ENCODE data around the gene SDR39U1. TPM values are rescaled to one million over a fixed set of nuclear protein-coding genes. Genes with fewer than 3 reads are reported as not detected.

The SDR39U1 gene
- total RNA-seq, 1 experiment from 2014 or later = 32.6 TPM

DNA sequence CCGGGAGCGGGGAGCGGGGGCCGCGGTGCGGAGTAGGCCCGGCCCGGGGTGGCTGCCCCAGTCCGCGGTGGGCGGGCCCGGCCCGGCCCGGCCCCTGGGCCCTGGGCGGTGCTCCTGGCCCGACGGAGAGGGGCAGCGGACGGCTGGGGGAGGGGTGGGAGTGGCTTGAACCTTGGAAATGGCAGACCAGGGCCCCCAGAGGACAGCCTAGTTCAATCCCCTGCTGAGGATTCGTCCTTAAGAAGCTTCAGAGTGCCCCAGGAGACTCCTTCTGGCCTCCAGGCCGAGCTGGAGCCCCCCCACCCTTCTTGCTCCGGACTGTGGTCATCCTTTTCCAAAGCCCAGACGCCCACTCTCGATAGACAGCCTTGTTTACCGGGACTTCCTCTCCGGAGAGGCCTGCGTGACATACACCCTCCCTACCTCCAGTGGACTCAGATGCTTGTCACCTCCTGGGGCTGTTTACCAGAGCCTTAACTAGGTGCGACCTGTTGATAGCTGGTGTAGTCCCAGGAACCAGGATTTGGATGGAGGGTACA, 12.4 kb downstream of the SDR39U1 start:
- peak; percentile 38 for DNase-seq (ENCODE audit: low spot score)

DNA sequence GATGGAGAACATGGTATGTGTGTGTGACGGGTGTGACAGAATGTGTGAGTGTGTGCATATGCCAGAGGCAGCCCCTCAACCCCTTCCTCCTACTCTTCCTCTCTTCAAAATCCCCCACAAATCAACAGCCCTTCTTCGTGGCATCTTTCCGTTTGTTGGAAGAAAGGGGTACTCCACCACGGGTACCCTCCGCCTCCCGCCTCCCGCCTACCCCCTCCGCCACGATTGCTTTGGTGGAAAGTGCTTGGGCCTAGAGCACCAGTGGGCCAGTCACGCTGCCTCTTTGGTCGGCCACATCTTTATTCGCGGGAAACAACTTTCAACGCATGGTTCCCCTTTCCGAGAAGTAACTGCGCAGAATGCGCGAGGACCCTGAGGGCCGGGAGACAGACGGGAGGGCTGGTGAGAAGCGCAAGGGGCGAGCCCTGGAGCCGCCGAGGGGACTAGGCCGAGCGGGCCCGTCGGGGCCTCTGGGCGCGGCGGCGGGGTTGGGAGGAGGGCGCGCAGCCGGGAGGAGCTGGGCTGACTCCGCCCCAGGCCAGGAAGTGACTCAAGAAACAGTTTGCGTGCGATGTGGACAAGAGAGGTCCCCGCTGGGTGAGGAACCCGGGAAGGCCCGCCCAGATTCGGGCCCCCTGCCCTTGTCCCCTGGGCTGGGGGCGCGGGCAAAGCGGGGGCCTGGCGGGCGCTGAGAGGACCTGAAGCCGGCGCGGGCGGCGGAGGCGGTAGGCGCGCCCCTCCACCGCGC, 13.0 kb downstream of the SDR39U1 start, which contains the start of the genes CBLN3 and KHNYN:
TSS of gene CBLN3 (minus strand) at position 274 of the 748 bp plus-strand sequence. CDS start 614 bp downstream, outside the sequence.
TSS of gene KHNYN (plus strand) at position 560 of the 748 bp plus-strand sequence. CDS start 777 bp downstream, outside the sequence.
- DNase-seq (ENCODE audit: low spot score) = peak; percentile 71

DNA sequence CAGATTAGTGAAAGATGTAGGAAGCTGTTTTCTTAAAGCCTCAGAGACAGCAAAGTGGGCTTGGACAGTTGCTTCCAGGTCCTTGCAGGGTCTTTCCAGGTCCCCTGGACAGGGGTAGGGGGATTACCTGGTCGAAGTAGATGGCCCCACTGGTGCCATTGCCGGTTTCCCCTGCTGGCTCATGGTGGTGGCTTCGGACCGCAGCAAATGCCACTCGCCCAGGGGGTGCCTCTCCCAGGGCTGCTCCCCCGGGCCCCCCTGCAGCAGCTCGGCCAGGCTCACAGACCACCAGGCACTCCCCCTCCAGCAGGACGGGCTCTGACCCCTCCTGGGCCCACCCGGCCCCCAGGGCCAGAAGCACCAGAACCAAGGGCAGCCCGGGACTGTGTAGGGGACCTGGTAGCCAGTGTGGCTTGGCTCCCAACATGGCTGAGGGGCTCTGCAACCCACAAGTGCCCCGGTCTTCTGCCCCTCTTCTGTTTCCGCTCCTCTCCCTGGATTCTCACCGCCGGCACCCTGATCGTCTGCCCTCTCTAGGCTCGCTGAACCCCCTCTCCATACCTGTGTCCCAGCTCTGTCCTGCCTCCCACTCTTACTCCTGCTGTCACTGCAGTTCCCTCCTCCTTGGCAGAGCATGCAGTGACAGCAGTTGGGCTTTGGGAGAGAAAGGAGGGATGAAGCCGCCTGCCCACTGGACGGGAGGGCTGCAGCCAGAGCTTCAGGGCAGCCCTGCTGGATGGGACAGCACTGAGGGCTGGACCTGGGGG, 13.8 kb downstream of the SDR39U1 start:
- no peak for DNase-seq (ENCODE audit: low spot score)

DNA sequence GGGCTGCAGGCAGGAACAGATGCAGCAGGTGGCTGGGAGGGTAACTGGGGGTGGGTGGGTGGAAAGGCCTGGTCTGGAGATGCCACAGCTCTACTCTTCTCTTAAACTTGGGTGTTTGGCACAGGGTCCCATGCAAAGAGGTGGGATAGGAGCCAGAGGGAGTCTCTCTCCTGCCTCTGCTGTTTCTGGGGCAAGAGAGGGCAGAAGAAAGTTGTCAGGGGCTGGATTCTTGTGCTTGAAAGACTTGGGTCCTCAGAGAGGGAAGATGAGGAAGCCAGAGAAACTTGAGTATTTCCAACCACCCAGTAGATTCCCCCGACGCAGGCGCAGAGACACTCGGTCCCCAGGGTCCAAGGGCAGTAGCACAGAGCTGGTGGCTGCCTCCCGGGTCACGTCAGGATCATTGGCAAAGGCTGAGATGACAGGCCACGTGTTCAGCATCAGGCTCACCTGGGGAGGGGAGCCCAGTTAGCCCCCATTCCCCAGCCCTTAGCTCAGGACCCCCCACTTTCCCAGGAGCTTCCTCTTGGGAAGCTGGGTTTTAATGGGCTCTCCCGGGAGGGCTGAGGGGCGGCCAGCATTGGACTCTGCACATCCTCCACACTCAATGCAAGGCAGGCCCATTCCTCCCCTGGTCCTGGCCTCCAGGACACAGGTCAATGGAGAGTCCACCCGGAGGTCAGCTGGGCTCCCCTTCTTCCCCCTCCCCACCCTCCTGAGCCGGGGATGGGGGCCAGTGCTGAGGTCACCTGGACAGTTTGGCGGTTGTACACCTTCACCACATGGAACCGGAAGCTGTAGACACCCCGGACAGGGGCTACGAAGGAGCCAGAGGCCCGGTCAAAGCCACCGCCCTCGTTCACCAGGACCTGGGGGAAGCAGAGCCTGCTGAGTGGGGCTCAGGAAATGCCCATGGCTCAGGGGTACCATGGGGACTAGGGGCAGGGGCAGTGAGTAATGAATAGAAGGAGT, 14.8 kb downstream of the SDR39U1 start:
- DNase-seq (ENCODE audit: low spot score) = no peak

DNA sequence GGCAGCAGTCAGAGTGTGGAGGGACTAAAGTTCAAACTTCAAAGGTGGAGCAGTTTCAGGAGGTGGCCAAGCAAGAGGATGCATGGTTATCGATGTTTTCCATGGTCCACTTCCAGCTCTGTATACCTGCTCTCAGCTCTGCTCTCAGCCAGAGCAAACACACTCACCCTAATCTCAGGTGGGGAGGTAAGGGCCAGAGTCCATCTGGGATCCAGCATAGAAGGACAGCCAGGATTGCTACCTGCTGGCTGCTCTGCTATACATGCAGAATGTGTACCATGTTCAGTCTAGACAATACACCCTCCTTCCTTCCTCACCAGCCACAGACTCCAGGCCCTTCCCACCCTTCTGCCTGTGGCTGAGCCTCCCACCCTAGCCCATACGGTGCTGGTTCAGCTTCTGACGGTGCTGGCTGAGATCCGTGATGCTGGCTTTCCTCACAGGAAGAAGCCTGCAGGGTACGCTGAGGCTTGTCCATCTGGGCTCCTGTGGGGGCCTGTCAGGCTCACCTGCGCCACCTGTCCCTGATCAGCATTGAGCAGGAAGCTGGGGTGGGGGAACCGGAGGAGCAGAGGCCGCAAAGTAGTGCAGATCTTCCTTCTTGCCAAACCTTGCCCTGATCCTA, 15.6 kb downstream of the SDR39U1 start:
- DNase-seq (ENCODE audit: low spot score) = peak; percentile 54

DNA sequence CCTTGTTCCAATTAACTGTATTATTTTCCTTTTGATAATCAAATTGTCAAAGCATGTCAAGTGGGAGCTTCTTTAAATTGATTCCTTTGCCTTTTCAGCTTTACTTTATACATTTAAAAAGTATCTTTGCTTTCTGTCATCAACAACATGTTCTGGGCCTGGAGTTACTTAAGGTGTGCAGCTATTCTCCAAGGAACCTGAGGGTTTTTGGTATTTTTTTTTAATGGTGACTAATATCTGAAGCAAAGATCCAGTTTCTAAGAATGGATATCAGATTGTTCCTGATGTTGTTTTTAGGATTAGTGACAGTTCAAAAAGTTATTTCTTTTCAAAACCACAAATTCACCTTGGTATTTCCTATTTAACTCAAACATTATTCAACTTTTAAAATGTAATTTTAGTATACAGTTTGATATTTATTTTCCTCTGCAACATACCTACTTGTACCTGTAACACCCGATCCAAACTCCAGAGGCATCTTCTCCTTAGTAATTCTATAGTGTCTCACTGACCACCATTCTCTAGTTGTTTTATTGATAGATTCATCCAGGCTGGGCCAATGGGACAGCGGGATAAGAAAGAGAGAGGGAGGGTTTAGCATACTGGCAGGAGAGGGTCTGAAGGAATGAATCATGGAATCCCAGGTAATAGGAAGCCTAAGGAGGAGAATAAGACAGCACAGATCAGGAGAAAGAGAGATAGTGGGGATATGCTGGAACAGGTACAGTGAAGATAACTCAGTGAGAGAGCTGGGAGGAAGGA, 16.2 kb downstream of the SDR39U1 start:
- DNase-seq (ENCODE audit: low spot score) = no peak

DNA sequence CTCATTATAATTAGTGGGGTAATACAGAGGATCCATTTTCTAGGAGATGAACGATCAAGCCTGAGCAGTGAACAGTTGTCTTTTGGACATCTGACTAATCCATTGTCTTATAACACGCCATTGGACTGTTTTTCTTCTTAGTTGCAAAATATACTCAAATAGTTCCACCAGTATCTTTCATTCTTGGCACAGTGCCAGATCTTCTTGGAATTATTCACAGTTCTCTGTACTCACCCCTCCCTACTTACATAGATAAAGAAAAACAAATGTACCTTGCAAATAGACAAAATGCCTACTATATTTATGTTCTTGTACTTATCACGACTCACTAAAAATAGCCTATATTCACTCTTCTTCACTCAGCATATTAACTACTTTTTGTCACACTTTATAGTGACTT, 16.9 kb downstream of the SDR39U1 start:
- no peak for DNase-seq (ENCODE audit: low spot score)

DNA sequence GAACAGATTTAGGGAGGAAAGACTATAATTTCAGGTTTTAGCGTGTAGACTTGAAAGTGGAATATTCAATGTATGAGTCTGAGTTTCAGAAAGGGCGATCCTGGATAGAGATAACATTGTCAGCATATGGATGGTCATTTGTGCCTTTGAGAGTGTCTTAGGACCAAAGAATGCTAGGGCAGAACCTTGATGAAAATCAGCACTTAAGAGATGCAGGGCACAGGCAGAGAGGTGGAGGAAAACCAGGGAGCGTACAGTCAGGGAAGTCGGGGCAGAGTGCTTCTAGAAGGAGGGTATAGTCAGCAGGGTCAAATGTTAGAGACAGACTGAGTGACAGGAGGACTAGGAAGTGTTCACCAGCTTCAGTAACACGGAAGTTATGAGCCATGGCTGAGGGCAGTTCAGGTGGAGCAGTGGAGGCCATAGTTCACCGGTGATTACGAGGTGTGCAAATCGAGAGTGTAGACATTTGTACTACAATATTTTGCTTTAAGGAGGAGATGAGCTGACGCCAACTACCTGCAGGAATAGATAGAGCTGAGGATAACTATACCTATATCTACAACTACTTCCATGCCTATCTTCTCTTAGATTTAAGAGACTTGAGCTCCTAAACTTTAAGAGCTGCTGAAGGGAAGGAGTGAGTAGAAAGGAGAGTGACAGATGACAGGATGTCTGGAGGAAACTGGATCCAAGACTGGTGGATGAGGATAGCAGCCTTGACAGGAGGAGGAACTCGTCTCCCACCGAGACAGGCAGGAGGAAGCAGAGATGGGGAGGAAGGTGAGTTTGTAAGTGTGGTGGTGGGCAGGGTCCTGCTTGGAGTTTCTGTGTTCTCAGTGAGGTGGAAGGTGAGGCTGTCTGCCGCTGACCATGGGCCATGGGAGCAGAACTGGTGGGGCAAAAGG, 19.6 kb downstream of the SDR39U1 start:
- peak; percentile 63 for DNase-seq (ENCODE audit: low spot score)

DNA sequence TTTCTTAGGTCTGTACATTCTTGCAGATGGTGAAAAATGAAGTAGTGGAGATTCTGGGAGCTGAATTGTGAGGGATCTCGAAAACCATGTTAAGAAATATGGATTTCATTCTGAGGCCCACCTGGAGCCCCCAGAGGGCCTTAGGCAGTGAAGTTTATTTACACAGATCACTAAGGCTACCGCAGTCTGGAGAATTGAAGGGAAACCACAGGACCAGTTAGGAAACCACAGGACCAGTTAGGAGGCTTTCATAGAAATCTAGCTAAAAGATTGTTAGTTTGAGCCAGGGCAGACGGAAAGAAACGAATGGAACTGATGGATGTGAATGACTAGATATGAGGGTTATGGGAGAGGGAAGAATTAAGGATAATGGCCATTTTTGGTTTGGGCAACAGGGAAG, 20.3 kb downstream of the SDR39U1 start:
- DNase-seq (ENCODE audit: low spot score) = no peak

DNA sequence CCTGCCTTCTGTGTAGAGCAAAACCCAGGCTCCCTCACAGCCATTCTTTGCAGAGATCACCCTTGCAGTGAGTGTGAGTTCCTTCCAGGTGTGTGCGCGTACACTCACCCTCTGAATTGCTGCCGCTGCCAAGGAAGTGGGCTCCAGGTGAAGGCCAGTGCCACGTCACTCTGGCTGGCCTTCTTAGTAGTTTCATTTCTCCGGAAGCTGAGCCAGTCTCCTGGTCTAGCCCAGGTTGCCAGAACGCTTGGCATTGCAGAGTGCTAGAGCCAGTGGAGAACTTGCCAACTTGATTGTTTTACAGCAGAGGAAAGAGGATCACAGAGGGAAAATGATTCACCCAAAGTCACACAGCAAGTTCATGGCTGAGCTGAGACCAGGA, 24.1 kb downstream of the SDR39U1 start:
- peak; percentile 63 for DNase-seq (ENCODE audit: low spot score)

DNA sequence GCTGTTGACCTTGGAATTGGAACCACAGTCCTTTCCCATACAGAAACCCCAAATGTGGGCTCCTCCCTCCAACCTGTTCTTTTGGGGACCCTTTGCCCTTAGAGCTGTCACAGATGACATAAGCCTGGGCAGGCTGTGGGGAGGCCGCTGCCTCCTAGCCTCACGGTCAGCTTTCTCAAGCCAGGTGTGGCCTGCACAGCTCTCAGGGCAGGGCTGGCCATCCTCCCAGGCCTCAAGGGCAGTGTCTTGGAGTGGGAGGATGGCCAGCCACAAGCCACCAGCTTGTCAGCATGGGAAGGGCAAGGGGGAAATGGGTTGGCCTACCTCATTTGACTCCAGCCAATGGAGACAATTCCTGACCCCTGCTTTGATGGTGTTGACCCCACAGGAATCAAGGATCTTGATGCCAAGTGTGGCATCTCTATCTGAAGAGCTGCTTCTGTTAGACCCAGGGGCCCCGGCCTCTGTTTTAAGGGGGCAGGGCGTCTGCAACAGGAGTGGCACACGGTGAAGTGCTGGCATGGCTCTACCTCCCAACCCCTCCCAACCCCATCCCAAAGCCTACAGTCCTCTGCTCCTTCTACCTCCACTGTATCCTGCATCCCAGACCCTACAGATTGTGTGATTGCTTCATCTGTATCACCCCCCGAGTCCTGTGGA, 24.6 kb downstream of the SDR39U1 start:
- DNase-seq (ENCODE audit: low spot score) = no peak

DNA sequence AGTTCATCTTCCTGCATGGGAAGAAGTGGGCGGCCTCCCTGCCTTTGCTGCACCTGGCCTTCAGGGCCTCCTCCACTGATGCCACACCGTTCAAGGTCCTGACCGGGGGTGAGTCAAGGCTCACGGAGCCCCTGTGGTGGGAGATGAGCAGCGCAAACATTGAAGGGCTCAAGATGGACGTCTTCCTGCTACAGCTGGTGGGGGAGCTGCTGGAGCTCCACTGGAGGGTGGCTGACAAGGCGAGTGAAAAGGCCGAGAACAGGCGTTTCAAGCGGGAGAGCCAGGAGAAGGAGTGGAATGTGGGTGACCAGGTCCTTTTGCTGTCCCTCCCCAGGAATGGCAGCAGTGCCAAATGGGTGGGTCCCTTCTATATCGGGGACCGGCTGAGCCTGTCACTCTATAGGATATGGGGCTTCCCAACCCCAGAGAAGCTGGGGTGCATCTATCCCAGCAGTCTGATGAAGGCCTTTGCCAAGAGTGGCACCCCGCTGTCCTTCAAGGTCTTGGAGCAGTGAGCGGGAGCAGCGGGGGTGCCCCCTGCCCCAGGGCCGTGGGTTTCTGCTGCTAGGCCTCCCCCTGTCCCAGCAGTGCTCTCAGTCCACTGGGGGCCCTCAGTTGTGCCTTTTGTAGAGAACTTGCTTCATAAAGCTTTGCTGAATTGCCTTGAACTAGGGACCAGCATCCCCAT, 25.5 kb downstream of the SDR39U1 start:
- DNase-seq (ENCODE audit: low spot score) = no peak

DNA sequence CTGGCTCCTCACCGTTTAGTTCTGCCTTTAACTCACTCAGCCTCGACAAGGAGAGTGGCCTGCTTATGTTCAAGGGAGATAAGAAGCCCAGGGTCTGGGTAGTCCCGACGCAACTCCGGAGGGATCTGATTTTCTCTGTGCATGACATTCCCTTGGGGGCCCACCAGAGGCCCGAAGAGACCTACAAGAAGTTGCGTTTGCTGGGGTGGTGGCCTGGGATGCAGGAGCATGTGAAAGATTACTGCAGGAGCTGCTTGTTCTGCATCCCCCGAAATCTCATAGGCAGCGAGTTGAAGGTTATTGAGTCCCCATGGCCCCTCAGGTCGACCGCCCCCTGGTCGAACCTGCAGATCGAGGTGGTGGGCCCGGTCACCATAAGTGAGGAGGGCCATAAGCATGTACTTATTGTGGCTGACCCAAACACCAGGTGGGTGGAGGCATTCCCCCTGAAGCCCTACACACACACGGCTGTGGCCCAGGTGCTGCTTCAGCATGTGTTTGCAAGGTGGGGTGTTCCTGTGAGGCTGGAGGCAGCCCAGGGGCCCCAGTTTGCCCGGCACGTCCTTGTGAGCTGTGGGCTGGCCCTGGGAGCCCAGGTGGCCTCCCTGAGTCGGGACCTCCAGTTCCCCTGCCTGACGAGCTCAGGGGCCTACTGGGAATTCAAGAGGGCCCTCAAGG, 26.2 kb downstream of the SDR39U1 start:
- DNase-seq (ENCODE audit: low spot score) = no peak

DNA sequence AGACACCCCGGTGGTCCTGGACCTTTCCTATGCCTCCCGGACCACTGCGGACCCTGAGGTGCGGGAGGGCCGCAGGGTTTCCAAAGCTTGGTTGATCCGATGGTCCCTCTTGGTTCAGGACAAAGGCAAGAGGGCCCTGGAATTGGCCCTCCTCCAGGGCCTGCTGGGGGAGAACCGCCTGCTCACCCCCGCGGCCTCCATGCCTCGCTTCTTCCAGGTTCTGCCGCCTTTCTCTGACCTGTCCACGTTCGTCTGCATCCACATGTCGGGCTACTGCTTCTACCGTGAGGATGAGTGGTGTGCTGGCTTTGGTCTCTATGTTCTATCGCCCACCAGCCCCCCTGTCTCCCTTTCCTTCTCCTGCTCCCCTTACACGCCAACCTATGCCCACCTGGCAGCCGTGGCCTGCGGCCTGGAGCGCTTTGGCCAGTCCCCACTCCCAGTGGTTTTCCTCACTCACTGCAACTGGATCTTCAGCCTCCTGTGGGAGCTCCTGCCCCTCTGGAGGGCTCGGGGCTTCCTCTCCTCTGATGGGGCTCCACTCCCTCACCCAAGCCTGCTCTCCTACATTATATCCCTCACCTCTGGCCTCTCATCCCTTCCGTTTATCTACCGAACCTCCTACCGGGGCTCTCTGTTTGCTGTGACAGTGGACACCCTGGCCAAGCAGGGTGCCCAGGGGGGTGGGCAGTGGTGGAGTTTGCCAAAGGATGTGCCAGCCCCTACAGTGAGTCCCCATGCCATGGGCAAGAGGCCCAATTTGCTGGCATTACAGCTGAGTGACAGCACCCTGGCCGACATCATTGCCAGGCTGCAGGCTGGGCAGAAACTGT, 26.9 kb downstream of the SDR39U1 start:
- DNase-seq (ENCODE audit: low spot score) = no peak

DNA sequence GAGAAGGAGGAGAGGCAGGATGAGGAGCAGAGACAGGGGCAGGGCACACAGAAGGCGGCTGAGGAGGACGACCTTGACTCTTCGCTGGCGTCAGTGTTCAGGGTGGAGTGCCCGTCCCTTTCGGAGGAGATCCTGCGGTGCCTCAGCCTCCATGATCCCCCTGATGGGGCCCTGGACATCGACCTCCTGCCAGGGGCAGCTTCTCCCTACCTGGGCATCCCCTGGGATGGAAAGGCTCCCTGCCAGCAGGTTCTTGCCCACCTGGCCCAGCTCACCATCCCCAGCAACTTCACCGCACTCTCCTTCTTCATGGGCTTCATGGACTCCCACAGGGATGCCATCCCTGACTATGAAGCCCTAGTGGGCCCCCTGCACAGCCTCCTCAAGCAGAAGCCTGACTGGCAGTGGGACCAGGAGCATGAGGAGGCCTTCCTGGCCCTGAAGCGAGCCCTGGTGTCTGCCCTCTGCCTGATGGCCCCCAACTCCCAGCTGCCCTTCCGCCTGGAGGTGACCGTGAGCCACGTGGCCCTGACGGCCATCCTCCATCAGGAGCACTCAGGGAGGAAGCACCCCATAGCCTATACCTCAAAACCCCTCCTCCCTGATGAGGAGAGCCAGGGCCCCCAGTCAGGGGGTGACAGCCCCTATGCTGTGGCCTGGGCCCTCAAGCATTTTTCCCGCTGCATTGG, 27.7 kb downstream of the SDR39U1 start:
- DNase-seq (ENCODE audit: low spot score) = no peak

DNA sequence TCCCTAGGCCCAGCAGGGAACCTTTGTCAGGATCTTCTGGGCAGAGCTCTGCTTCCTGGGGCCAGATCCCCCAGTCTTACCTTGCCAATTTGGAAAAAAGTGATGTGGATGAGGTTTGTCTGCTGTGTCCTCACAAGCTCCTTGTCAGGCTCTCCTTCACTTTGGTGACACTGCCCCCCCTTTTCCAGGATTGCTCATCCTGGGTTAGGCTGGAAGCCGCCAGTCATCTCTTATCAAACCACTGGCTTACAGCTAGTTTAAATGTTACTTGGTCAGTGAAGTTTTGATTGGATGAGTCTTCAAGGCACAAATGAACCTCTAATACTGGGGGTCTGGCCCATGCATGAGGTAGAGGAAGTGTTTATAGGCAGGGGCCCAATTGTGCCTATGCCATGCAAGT, 28.5 kb downstream of the SDR39U1 start:
- DNase-seq (ENCODE audit: low spot score) = no peak
